SIG-M5 treated with dmso at 0.1 percent for 504 hours (cell line): ENCODE data around the gene ZNF579.
"Not testable (repeated sequence)": the region's sequence is repeated elsewhere in the genome, so short reads cannot be mapped to it uniquely, and the experiment has no call there.

Experiments
- DNase-seq: peaks from one replicate; lab custom pipeline; 2025; ENCODE audit not compliant: unreplicated experiment; lab: John Stamatoyannopoulos, UW

ZNF579 gene

GRCh38 chr19:55541091-55541490 is 39.6 kb downstream of the ZNF579 start:
- no peak for DNase-seq

- DNase-seq, result no peak
These were observed 40.0 kb downstream of the ZNF579 start for GRCh38 chr19:55540619-55541018.

- DNase-seq, result no peak
These were observed 41.3 kb downstream of the ZNF579 start for GRCh38 chr19:55539090-55539984.

DNA sequence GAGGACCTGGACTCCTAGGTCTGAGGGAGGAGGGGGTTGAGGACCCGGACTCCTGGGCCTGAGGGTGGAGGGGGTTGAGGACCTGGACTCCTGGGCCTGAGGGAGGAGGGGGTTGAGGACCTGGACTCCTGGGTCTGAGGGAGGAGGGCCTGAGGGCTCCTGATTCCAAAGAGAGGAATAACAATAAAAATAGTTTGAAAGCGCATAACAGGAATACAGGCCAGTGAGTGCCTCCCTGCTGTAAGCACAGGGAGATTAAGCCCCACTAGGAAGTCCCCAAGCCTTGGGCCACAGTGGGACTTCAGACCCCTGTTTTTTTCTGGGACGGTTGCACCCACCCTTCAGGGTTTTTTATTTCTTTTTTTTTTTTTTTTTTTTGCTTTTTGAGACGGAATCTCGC is 42.5 kb downstream of the ZNF579 start:
- DNase-seq, result no peak

DNA sequence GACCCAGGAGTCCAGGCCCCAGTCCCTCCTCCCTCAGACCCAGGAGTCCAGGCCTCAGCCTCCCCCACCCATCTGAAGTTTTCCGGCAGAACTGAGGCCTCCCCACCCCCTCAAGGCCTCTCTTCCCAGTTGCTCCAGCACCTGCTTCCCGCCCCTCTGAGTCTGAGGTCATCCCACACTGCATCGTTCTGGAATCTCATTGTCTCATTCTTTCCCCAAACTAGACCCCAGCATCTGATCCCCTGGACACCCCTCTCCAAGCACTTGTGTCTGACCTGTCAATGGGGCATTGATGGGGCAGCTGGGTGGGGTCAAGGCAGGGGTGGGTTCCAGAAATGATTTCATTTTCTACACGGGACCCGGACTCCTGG is 42.9 kb downstream of the ZNF579 start:
- no peak for DNase-seq

GRCh38 chr19:55536951-55537740 is 43.5 kb downstream of the ZNF579 start, which contains the start of gene SBK2:
TSS of gene SBK2 (minus strand) at chr19:55537133. CDS start at chr19:55536294, 839 bp downstream.
- no peak for DNase-seq

DNA sequence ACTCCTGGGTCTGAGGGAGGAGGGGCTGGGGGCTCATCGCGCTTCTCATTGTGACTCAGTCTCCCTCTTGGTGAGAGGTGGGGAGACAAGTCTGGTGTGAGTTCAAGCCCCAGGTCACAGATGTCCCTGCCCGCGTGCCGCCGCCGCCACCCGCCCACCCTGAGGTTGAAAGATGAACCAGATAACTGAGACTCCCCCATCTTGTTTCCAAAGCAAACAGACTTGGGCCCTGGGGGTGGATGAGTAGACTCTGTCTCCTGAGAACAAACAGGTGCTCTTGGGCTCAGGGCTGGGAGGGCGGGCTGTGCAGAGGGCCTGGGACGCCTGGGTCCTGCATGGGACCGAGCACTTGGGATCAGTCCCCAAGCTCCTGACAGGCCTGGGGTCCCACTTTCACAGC is 44.3 kb downstream of the ZNF579 start:
- DNase-seq, result no peak

DNA sequence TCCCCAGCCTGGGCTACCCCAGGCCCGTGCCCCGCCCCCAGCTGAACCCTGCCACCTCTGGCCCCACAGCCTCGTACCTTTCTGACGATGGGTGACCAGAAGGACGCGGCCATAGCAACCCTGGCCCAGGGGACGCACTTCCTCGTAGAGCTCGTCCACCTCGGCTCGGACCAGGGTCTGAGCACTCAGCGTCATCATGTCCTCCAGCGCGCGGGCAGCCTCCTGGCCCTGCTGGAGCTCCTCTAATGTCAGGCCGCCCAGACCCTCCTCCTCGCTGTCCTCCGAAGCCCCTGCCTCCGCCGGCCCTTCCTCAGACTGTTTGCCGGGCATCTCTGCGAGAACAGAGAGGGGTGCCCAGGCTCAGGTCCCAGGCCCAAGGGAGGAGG is 44.7 kb downstream of the ZNF579 start:
- DNase-seq, result no peak

DNA sequence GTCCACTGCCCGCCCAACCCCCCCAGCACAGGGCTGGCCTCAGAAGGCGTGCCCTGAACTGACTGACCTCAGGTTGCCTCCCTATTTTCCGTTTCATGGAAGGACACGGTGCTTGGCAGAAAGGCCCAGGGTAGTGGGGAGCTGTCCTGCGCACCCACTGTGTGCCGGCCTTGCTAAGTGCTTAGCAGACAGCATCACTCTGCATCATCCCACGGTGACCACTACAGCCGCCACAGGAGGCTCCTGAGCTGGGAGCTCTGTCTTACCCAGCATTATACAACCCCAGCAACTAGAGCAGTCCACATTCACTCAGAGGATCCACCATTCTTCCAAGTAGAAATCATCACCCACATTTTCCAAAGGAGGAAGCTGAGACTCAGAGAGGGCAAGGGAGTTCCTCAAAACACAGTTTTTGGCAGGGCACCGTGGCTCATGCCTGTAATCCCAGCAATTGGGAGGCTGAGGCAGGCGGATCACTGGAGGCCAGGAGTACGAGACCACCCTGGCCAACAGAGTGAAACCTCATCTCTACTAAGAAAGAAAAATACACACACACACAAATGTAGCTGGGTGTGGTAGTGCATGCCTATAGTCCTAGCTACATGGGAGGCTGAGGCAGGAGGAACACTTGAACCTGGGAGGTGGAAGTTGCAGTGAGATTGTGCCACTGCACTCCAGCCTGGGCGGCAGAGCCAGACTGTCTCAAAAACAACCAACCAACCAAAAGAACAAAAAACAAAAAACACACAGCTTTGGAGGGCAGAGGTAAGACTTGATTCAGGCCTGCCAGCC is 45.3 kb downstream of the ZNF579 start:
- no peak for DNase-seq

- DNase-seq, result not testable (repeated sequence)
These were observed 46.4 kb downstream of the ZNF579 start for GRCh38 chr19:55534280-55534679.

DNA sequence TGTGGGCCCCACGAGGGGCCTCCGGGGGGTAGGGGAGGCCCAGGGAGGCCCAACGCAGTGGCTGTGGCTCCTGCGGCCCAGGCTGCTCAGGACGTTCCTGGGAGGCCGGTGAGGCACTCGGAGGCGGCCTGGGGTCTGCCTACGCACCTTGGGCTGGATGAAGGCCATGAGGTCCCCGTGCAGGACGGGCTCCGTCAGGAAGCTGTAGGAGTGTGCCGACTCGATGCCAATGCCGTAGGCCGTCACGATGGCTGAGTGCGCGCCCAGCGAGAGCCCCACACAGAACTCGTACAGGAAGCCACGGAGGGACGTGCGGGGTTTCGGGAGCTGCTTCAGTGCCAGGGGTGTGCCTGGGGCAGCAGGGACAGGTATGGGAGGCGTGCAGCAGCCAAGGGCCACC is 49.7 kb downstream of the ZNF579 start:
- DNase-seq, result no peak

DNA sequence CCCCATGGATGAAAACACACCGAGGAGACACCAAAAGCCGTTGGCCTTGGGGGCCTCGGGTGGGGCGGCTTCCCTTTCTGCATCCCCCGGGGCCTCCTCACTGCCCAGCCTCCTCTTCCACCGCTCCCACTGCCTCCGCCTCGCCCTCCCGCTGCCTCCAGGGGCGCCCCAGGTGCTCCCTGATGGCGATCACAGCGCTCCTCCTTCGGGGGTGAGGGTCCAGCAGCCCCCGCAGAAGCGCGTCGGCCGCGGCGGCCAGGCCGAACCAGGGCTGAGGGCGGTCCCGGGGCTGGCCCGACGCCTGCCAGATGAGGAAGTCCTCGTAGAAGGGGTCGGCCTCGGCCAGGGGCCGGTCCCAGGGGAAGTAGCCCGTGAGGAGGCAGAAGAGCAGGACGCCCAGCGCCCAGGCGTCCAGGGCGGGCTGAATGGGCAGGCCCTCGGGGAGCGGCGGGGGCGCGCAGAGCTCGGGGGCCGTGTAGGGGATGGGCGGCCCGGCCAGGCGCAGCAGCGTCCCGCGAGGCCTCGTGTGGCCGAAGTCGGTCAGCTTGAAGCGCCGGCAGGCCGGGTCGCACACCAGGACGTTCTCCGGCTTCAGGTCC is 50.9 kb downstream of the ZNF579 start:
- no peak for DNase-seq

GRCh38 chr19:55528030-55528803 is 52.4 kb downstream of the ZNF579 start:
- DNase-seq, result no peak

- DNase-seq, result no peak
These were observed 53.2 kb downstream of the ZNF579 start for GRCh38 chr19:55527197-55528029.
